Heart right ventricle (tissue), 16 donors: ENCODE results near the gene UBE2D2. TPM values are rescaled to one million over a fixed set of nuclear protein-coding genes. Genes with fewer than 3 reads are reported as not detected.

ENCODE experiments used
- ATAC-seq, 8 donors: fragments of 200-7000 bp; cut with Tn5 transposase; one replicate each; pipeline ENCODE4 v1.9.1; 2020; ENCODE audit warnings: mild to moderate bottlenecking in 8 of 8, moderate library complexity in 8 of 8, moderate number of reproducible peaks in 1 of 8
- DNase-seq, 2 donors: peaks; one replicate each; pipeline ENCODE4 v3.0.0-alpha.2; 2020
- H3K27ac ChIP-seq, 10 donors: fragments of 200-600 bp; sonication (generic) in 2 of 10; one replicate each; pipeline versions ENCODE4 v1.5.0 to v1.8.0; 2020 to 2022; ENCODE audit warnings: mild to moderate bottlenecking in 3 of 10
- H3K27me3 ChIP-seq, 7 donors: fragments of 200-600 bp; one replicate each; pipeline ENCODE4 v1.8.0; 2021 to 2022; ENCODE audit warnings: mild to moderate bottlenecking in 2 of 7
- H3K36me3 ChIP-seq, 9 donors: fragments of 200-600 bp; sonication (generic) in 1 of 9; one replicate each; pipeline versions ENCODE4 v1.5.0 to v1.8.0; 2020 to 2022; ENCODE audit warnings: mild to moderate bottlenecking in 2 of 9
- H3K4me1 ChIP-seq, 9 donors: fragments of 200-600 bp; sonication (generic) in 1 of 9; one replicate each; pipeline versions ENCODE4 v1.5.0 to v1.8.0; 2020 to 2022; ENCODE audit warnings: mild to moderate bottlenecking in 4 of 9
- H3K4me3 ChIP-seq, 10 donors: fragments of 200-600 bp; sonication (generic) in 2 of 10; one replicate each; pipeline versions ENCODE4 v1.5.0 to v1.8.0; 2020 to 2022; ENCODE audit warnings: mild to moderate bottlenecking in 7 of 10, moderate library complexity in 2 of 10
- H3K9me3 ChIP-seq, 11 donors: fragments of 200-600 bp in 10 of 11; sonication (generic) in 2 of 11; one replicate each; pipeline versions ENCODE4 v1.5.0 to v1.8.0; 2013 to 2022; ENCODE audit warnings: mild to moderate bottlenecking in 2 of 11, control low read depth in 1 of 11, moderate library complexity in 1 of 11
- CTCF ChIP-seq, 9 donors: fragments of 200-600 bp; sonication (generic) in 2 of 9; IDR thresholded peaks; one replicate each; pipeline versions ENCODE4 v1.5.0 to v1.8.0; 2021 to 2022; ENCODE audit warnings: antibody characterized with exemption in 9 of 9, mild to moderate bottlenecking in 5 of 9, moderate library complexity in 1 of 9
- WGBS, 2 donors: extraction: QIAGEN DNeasy Blood & Tissue Kit; methylation state at CpG; one replicate each; pipeline ENCODE4 v1.1.7; 2013; ENCODE audit warnings: inconsistent platforms in 1 of 2; 5-methylcytosine and 5-hydroxymethylcytosine counted together
- intact Hi-C, 10 donors: fragments of 100-400 bp; cut with DNase I; formaldehyde crosslinking; loops; one replicate each; pipeline versions ENCODE4 v1.11.1 to v1.14.2; 2022
- polyA plus RNA-seq, 2 donors: library from polyadenylated mRNA; stranded (reverse); fragments of 200-250 nt; gene quantifications; one replicate each; pipeline ENCODE4 v1.2.3, GENCODE V29; 2013
- total RNA-seq, 10 donors: library from RNA; stranded (reverse); fragmentation: NEBNext Ultra II Directional in 3 of 10; extraction: Animal tissue kit (Norgen Biotek cat#: 25700) in 3 of 10; gene quantifications; one replicate each; pipeline versions ENCODE4 v1.2.1 to v1.2.4, GENCODE V29; 2021 to 2023
- donor health status: Arrhythmogenic right ventricular cardiomyopathy.
- donor health status: ischemic (EF 13 %, LVEDD 7.1; RV severe dilation, severe dysfunction).
- donor health status: healthy with polysubstance abuse.
- donor health status: DM: no; HTN: yes; CAD: no.
- donor health status: DM: no; HTN: no; CAD: no.
- donor health status: ischemic (EF 25% LVEDD 6.9; RV normal size, moderate dysfunction).
- donor health status: ischemic (EF 25% LVEDD 5.7; RV mildly dilated, moderate dysfunction).
- donor health status: healthy.
- donor health status: DM: yes; HTN: yes; CAD: no.
- donor health status: Ischemic cardiomyopathy.
- donor health status: ischemic (EF 35%, LVEDD 5.7; RV mildly dilated, moderate dysfunction).
- donor health status: nonischemic (EF 11% LVEDD 7.7; RV severe dilation, severe dysfunction).
- donor health status: DM: yes; HTN: yes; CAD: no.
- donor health status: PGD.
- donor health status: ischemic (EF 29% LVEDD 5.4; RV normal size, mild dysfunction).
- donor health status: nonischemic (EF 23%, LVEDD 6.1; RV moderate dilation, normal function).

Gene UBE2D2
- total and polyA plus RNA-seq, 12 donors = 59.3 to 162 (median 139) TPM

- Histone ChIP-seq H3K4me1 (peaks cover 19 to 60% (median 45%) of the 10 kb centered on the region in 9 donors), H3K36me3 (no peaks in the 10 kb centered on the region), H3K9me3 (no peaks in the 10 kb centered on the region), H3K4me3 (no peak overlapping the region), H3K27ac (peak overlapping the region in 1 of 10 donors; percentile 5), H3K27me3 (no peaks in the 10 kb centered on the region)
- DNase-seq (peak in 1 of 2 donors; percentile 58), ATAC-seq (no peak)
- intact Hi-C loops = loop anchor here in 6 of 10 donors (5.0 to 10.0 kb wide), 5 partner anchors 48 to 225 kb away; no protein-coding TSS in a partner anchor
- 75 to 77% methylated on average over 11 of the region's 11 CpGs for WGBS, 2 donors
- no peak for TF ChIP-seq CTCF (IDR thresholded peaks at IDR 0.05)
Observed at GRCh38 chr5:139639619-139640380, 78.7 kb downstream of the UBE2D2 start.

GRCh38 chr5:139640421-139641115 is 79.4 kb downstream of the UBE2D2 start:
- Histone ChIP-seq H3K9me3 (no peaks in the 10 kb centered on the region), H3K4me3 (no peak overlapping the region), H3K27me3 (peaks cover 0 to under 1% (median 0%) of the 10 kb centered on the region in 7 donors), H3K36me3 (no peaks in the 10 kb centered on the region), H3K27ac (peak overlapping the region in 1 of 10 donors; percentile 5), H3K4me1 (peaks cover 19 to 55% (median 38%) of the 10 kb centered on the region in 9 donors)
- intact Hi-C loops = loop anchor here in 1 of 10 donors (5.0 kb wide), 1 partner anchor 47 kb away; no protein-coding TSS in a partner anchor
- ATAC-seq (no peak), DNase-seq (no peak)
- TF ChIP-seq CTCF (IDR thresholded peaks at IDR 0.05) = no peak
- WGBS, 2 donors = 84 to 88% methylated on average over 13 of the region's 13 CpGs

- 87 to 93% methylated on average over 6 of the region's 6 CpGs for WGBS, 2 donors
- H3K27me3 ChIP-seq = peaks cover 0 to 8% (median 0%) of the 10 kb centered on the region in 7 donors
- H3K27ac ChIP-seq = no peak overlapping the region
- H3K36me3 ChIP-seq = no peaks in the 10 kb centered on the region
- intact Hi-C loops = loop anchor here in 1 of 10 donors (5.0 kb wide), 1 partner anchor 46 kb away; no protein-coding TSS in a partner anchor
- peaks cover 14 to 46% (median 29%) of the 10 kb centered on the region in 9 donors for H3K4me1 ChIP-seq
- DNase-seq (no peak), ATAC-seq (no peak)
- H3K4me3 ChIP-seq = no peak overlapping the region
- TF ChIP-seq CTCF (IDR thresholded peaks at IDR 0.05) = no peak
- no peaks in the 10 kb centered on the region for H3K9me3 ChIP-seq
Observed at GRCh38 chr5:139641116-139642080, 80.3 kb downstream of the UBE2D2 start.
